HT1080 (cell line): ENCODE data around the gene FITM1. TPM values are rescaled to one million over a fixed set of nuclear protein-coding genes. Genes with fewer than 3 reads are reported as not detected.
A peak's percentile ranks its signal among the peaks of the same experiment; 100 is the strongest.

ENCODE experiments used
- DNase-seq: peaks from one replicate; pipeline ENCODE4 v3.0.0-alpha.2; 2015; ENCODE audit warnings: low read depth
- total RNA-seq: library from RNA; depleted of rRNA; stranded (reverse); fragments of >200 nt; shearing (Covaris generic); gene quantifications from 2 replicates; pipeline ENCODE4 v1.2.3, GENCODE V29; 2014

The FITM1 gene
- total RNA-seq, 1 experiment from 2014 or later: not detected

- no peak for DNase-seq
Observed at GRCh38 chr14:24156840-24157239, 26.4 kb downstream of the FITM1 start.

- no peak for DNase-seq
Observed at GRCh38 chr14:24157331-24157730, 26.9 kb downstream of the FITM1 start.

GRCh38 chr14:24159777-24160498 is 29.5 kb downstream of the FITM1 start:
- no peak for DNase-seq

GRCh38 chr14:24160499-24160849 is 30.0 kb downstream of the FITM1 start:
- DNase-seq: no peak

GRCh38 chr14:24160850-24161804 is 30.7 kb downstream of the FITM1 start, which contains the start of gene IRF9:
Gene IRF9, plus strand, starts transcription at chr14:24161265. Its CDS starts 880 bp downstream, at chr14:24162145.
- DNase-seq: peak; percentile 95

GRCh38 chr14:24162093-24162492 is 31.6 kb downstream of the FITM1 start:
- DNase-seq: no peak

- no peak for DNase-seq
Observed at GRCh38 chr14:24164518-24164991, 34.1 kb downstream of the FITM1 start.

GRCh38 chr14:24165785-24166184 is 35.3 kb downstream of the FITM1 start:
- no peak for DNase-seq

GRCh38 chr14:24167469-24168114 is 37.1 kb downstream of the FITM1 start:
- no peak for DNase-seq

GRCh38 chr14:24171422-24172260 is 41.2 kb downstream of the FITM1 start, which contains the start of gene REC8:
Gene REC8, plus strand, starts transcription at chr14:24172080. Its CDS starts 473 bp downstream, at chr14:24172553.
- no peak for DNase-seq

GRCh38 chr14:24172261-24172860 is 41.9 kb downstream of the FITM1 start:
- no peak for DNase-seq

GRCh38 chr14:24172871-24173281 is 42.4 kb downstream of the FITM1 start:
- DNase-seq: no peak

GRCh38 chr14:24176599-24176998 is 46.1 kb downstream of the FITM1 start:
- DNase-seq: no peak

GRCh38 chr14:24177041-24177825 is 46.8 kb downstream of the FITM1 start:
- DNase-seq: no peak

- no peak for DNase-seq
Observed at GRCh38 chr14:24177891-24178290, 47.4 kb downstream of the FITM1 start.

- no peak for DNase-seq
Observed at GRCh38 chr14:24178399-24179178, 48.1 kb downstream of the FITM1 start.

- DNase-seq: no peak
Observed at GRCh38 chr14:24179294-24179960, 49.0 kb downstream of the FITM1 start.
